Left forelimb (tissue), 1 donor: ENCODE measurements around the gene FILIP1L.

Experiments
- DNase-seq: peaks from one replicate; pipeline ENCODE4 v3.0.0-alpha.2; 2018; ENCODE audit warnings: low spot score

The FILIP1L gene

GRCh38 chr3:99974989-99975388 lies 139.3 kb downstream of the FILIP1L start:
- no peak for DNase-seq

- no peak for DNase-seq
Observed at GRCh38 chr3:99972380-99973104, 141.8 kb downstream of the FILIP1L start.

- DNase-seq = no peak
Observed at GRCh38 chr3:99971761-99972160, 142.5 kb downstream of the FILIP1L start.

GRCh38 chr3:99970198-99970597 lies 144.1 kb downstream of the FILIP1L start:
- DNase-seq = no peak

GRCh38 chr3:99969136-99969535 lies 145.2 kb downstream of the FILIP1L start:
- DNase-seq = no peak

GRCh38 chr3:99967796-99968195 lies 146.5 kb downstream of the FILIP1L start:
- no peak for DNase-seq

- no peak for DNase-seq
Observed at GRCh38 chr3:99966662-99967416, 147.5 kb downstream of the FILIP1L start.

- no peak for DNase-seq
Observed at GRCh38 chr3:99965681-99966408, 148.5 kb downstream of the FILIP1L start.

- DNase-seq = no peak
Observed at GRCh38 chr3:99965077-99965476, 149.2 kb downstream of the FILIP1L start.

- DNase-seq = no peak
Observed at GRCh38 chr3:99962703-99963102, 151.6 kb downstream of the FILIP1L start.

GRCh38 chr3:99961756-99962515 lies 152.4 kb downstream of the FILIP1L start:
- no peak for DNase-seq

- no peak for DNase-seq
Observed at GRCh38 chr3:99960941-99961340, 153.4 kb downstream of the FILIP1L start.

- DNase-seq = no peak
Observed at GRCh38 chr3:99960123-99960878, 154.0 kb downstream of the FILIP1L start.

GRCh38 chr3:99958222-99958912 lies 155.9 kb downstream of the FILIP1L start:
- no peak for DNase-seq

GRCh38 chr3:99957151-99957796 lies 157.0 kb downstream of the FILIP1L start:
- DNase-seq = no peak

- DNase-seq = no peak
Observed at GRCh38 chr3:99955773-99956562, 158.3 kb downstream of the FILIP1L start.

GRCh38 chr3:99954914-99955644 lies 159.2 kb downstream of the FILIP1L start:
- no peak for DNase-seq

- no peak for DNase-seq
Observed at GRCh38 chr3:99953596-99953995, 160.7 kb downstream of the FILIP1L start.

GRCh38 chr3:99952306-99952705 lies 162.0 kb downstream of the FILIP1L start:
- no peak for DNase-seq
